GM19043 (cell line): Measurements from ENCODE around the gene LARGE1.
"Not testable (repeated sequence)": the region's sequence is repeated elsewhere in the genome, so short reads cannot be mapped to it uniquely, and the experiment has no call there.

Experiments used
- ATAC-seq: cut with Tn5 transposase; IDR thresholded peaks from one replicate; pipeline ENCODE4 v1.9.1; 2021; ENCODE audit warnings: low read depth; ENCODE audit not compliant: unreplicated experiment

Gene LARGE1

DNA sequence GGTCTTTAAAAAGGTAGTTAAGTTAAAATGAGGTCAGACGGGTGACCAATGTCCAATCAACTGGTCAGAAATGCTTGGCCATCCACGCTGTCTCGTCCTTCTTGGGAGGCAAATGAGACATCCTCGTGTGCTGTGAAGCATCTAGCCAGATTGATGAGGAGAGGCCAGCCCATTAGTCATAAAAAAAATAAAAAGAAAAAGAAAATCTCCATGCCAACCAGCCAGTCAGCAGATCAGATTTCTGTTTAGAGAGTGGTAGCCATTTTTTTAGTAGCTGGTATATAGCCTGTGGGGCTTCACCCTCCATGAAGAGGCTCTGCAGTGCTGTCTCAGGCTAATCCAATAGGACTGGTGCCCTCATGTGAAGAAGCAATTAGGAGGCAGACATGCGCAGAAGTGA lies 519.0 kb downstream of the LARGE1 start:
- ATAC-seq, result no peak

DNA sequence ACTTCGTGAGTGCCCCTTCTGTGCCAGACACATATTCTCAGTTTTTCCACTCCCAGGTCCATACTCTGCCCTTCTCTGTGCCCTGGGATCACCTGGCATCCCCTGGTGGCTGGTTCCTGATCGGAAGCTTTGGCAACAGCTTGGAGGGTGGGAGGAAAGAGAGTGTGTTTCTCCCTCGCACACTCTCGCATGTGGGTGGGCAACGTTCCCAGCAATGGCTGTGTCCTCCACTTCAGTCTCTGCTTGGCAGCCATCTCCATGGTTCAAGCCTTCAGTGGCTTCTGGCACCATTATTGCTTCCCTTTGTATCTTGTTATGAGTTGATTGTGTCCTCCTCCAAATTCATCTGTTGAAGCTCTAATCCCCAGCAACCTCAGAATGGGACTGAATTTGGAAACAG lies 519.4 kb downstream of the LARGE1 start:
- ATAC-seq, result no peak

DNA sequence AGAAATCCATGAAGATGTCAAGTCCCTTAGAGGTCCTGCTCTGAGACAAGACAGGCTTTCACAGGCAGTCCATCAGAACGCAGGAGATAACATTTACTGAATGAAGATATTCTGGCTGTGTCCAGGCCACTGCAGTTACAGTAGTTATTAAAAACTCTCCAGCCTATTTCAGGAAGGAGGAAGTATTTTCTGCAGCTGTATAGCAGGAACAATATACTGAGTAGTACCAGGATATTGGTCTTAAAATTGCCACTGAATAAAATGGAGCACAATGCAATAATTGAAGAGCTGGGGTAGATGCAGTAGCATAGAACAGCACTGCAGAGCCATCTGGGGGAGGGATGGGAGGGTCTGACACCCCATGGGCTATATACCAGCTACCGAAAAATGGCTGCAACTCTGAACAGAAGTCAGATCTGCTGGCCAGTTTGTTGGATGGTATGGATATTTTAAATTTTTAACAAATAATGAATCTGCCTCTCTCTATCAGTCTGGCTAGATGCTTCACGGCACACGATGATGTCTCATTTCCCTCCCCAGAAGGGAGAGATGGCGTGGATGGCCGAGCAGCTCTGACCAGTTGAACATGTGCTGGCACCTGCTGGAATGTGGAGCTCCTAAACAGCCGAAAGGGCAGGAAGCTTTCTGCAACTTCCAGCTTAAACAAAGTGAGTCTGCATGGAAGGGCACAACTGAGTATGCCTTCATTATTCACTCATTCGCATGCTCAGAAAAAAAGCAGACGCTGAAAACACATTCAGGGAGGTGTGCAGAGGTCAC lies 520.0 kb downstream of the LARGE1 start:
- ATAC-seq, result no peak

DNA sequence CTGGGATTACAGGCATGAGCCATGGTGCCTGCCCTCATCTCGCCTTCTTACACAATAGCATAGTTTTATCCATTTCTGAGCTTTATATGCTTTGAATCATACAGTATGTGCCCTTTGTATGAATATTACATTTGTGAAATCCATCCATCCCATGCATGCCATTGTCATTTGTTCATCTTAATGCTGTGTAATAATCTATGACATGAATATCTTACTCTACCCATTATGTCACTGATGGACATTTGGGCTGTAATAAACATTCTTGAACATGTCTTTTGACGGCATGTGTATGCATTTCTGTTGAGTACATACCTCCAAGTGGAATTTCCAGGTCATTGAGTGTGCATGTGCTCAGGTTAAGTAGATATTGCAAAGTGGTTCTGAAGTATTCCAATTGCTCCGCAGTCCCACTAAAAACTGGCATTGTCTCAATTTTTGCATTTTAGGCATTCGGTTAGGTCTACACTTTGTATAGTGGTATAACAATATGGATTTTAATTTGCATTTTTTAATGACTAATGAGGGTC lies 522.8 kb downstream of the LARGE1 start:
- ATAC-seq, result no peak

DNA sequence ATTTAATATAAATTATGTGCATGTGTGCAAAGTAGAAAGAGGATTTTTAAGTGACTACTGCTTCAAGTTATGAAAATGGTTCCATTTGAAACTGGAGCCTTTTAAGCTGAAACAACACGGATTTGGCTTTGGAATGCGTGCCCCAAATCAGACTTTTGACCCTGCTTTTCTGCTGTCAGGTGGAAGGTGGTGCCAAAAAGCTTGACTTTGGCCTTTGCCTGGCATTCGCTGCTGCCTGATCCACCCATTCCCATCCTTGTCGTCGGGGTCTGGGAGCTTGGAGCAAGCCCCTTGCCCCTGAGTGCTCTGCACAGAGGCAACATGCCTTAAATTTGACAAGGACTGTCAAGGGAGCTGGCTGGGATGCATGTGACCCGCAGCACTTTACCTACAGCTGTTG lies 526.8 kb downstream of the LARGE1 start:
- no peak for ATAC-seq

DNA sequence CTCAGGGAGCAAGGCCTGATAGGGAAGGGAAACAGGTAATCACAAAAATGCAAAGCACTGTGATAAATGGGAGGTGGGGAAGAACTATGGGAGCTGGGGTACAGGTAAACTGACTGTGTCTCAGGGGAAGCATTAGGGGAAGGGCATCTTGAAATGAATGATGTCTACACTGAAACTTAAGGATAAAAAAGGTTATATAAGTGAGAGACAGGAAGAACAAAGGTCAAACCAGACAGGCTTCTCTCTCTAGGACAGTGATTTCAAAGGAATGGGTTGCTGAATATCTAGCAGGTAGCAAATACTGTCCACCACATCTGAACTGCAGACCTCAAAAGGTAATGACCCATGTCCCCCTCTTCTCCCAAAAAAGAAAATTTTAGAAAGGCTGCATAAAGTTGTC lies 529.0 kb downstream of the LARGE1 start:
- ATAC-seq, result no peak

DNA sequence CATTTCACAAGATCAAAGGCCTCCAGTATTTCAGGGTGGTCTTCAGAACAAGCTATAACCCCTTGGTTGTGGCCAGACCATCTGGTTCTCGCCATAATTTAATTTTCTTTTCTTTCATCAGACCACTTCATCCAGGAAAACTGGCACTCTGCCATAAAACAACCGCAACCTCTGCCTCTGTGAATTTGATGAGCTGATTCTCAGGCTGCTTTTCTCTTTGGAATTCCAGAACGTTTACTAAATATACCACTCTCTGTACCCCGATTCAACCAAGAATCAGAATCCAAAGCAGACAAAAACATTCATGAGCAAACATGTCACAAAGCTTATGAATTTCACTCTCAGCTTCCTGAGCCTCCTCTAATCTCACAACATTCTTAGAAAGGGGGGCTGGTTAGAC lies 530.3 kb downstream of the LARGE1 start:
- ATAC-seq, result no peak

DNA sequence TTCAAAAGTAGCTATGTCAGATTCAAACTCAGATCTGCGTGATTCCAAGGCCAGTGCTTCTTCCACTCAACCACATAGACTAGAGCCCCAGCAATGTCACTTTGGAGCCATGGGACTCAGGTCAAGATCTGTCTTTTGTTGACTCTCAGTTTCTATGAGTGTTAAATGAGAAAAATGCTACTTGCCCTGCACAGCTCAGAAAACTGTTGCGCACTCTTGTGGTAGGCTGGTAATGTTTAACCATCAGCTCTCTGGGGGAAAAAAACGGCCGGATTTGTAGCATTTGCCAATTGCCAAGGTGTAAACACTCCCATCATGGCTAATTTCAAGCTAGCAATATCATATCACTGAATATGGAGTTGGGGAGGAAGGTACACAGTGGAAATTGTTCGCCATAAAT lies 534.0 kb downstream of the LARGE1 start:
- ATAC-seq, result no peak

DNA sequence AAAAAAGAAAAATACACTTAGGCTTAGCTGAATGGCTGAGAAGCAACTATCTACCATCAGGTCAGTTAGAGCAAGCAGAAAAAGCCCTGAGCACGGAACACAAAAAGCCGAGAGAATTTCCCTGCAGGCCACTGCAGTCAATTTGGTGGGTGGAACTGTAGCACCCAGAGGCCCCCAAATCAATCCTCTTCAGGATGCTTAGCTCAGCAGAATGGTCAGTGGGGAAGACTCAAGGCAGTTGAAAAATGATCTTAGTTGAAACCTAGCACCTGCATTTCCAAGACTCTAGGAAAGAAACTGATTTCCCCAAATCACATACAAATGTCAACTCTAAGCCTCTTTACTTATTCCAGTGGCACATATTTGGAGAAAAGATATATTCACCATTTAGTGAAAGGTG lies 534.7 kb downstream of the LARGE1 start:
- no peak for ATAC-seq

DNA sequence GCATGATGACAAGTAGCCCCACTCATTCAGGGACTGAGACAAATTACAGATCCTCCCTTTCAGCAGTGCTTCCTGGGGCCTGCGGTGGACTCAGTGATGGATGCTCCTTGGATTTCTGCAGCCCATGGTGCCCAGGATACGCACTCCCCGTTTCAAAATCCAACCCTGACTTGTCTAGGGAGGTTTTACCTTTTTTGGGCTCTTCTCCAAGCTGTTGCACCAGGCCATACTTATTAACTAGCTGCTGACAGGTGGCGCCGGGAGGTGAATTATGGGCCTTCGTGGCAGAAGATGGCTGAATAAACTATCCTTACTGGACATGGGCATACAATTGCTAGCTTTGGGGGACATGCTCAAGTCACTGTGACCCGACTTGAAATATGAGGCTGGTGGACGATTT lies 537.8 kb downstream of the LARGE1 start:
- no peak for ATAC-seq

DNA sequence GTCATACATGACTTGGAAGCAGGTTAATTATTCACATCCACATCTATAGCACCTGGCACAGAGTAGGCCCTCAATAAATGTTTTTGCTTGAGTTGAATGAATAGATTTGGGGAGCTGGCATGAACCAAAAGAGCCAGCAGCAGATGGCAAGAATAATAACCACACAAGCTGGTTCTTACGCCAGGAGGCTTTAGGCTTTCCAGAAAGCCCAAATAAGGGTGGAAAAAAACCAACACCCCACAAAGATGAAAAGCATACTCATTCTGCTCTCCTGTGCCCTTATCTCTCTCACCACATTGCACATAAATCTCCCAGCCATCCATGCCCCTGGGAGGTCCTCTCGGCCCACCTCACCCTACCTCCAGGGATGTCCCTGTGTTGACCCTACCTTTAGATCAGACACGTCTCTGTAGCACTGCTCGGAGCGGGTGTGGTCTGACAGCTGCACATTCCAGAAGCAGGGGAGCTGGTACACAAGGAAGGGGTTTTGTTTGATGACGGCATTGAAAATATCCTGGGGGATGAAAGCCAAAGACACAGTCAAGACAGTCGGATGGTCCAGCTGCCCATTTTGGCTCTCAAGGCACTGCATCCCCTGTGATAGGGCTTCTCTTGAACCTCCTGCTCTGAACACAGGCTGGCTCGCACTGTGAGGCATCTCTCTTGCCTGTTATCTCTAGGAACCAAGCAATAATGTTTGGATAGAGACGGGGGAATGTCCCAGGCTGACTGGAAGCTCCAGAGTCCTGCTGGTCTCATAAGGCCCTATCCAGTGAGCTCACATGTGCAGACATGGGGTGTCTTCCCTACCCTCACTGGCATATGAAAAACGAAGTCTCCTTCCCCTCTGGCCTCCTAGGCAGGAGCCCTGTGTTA lies 538.5 kb downstream of the LARGE1 start:
- no peak for ATAC-seq

DNA sequence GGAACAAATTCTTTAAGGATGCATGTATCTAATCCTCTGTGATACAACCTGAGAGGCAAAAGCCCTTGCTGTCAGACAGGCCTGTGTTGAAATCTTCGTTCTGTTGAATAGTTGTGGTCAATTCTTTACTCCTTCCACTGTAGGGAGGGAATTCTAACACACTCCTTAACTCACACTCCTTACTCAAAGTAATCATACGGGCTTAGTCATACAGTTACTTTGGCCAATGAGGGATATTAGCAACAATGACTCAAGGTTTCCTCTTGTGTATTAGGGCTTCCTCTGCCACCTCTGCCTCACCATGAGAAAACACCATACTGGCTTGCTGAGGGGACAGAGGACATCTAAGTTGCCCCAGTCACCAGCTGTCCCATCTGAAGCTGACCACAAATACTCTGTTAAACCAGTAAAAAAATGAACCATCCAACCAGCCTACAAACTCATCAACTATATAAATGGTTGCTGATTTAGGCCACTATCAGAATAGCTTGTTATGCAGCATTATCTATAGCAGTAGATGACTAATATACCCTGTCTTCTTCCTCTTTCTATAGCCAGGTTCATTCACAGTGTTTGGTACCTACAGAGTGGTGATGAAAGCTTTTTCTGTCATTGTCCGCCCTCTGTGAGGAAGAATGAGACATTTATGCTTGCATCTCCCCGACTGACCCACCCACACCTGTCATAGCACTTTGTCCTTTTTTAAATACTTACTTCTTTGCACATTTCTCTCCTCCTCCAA lies 539.3 kb downstream of the LARGE1 start:
- no peak for ATAC-seq

DNA sequence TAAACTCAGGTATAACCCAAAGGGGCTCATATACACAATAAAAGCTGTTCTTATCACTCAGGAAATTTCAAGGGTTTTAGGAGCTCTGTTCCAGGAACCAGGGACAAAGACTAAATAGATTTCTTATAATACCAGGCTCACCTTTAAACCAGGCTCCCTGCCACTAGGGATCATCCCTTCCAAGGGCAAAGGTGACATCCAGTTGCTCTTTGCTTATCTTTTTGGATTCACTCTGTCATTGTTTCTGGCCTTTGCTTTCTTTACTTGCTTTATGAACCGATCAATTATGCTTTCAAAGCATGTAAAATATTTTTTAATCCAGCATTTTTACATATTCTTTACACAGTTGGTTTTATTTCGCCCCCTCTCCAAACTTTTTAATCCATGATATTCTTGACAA lies 540.4 kb downstream of the LARGE1 start:
- ATAC-seq, result no peak

DNA sequence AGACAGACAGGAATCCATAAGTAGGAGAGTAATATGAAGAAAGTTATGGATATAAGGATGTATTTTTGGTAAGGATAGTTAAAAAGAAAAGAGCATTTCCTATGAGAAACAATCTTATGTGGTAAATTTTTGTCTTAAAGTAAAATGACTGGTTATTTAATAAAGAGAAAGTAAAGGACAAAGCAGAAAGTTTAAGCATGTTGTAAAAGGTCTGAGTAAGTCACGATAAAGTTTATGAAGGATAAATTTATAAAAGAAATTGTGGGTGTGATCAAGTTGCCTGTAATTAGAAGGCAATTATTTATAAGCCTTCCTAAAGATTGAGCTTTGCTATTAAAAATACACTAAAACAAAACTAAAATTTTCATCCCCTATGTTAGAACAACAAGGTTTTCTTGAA lies 547.4 kb downstream of the LARGE1 start:
- no peak for ATAC-seq

DNA sequence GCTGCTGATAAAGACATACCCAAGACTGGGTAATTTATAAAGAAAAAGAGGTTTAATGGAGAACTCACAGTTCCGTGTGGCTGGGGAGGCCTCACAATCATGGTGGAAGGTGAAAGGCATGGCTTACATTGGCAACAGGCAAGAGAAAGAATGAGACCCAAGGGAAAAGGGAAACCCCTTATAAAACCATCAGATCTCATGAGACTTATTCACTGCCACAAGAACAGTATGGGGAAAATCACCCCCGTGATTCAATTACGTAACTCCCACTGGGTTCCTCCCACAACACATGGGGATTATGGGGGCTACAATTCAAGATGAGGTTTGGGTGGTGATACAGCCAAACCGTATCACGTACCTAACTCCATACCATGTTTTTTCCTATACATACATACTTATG lies 557.0 kb downstream of the LARGE1 start:
- ATAC-seq, result not testable (repeated sequence)

DNA sequence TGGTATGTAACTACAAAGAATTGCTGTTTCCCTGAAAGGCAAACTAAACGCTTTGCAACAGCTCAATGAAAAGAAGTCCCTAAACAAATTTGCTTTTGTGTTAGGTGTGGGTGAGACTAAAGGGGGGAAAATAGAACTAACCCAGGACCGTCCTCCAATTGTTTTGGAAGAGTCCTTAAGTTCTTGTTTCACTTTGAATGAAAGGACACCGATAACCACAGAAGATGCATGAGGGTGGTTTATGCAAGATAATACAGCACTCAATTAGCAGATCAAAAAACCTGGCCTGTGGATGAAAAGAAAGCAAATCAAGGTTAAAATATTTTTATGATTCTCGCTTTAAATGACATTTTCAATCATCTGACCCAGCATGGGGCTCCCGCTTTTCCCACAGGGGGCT lies 557.6 kb downstream of the LARGE1 start:
- no peak for ATAC-seq

DNA sequence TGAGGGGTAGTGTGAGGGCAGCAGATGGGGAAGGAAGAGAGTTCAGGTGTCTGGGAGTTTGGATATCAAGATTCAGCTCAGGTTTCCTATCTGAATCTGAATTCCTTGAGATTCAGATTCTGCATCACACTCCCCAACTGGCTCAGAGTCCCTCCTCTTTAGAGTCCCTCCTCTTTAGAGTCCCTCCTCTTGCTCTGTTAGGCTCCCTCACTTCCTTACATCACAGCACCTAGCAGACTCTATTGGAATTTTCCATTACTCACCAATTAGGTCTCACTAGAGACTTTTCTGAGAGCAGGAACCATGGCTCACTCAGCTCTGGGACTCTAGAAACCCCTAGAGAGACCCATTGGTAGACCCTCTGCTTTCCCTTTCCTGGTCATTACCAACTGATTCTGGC lies 558.7 kb downstream of the LARGE1 start:
- no peak for ATAC-seq

DNA sequence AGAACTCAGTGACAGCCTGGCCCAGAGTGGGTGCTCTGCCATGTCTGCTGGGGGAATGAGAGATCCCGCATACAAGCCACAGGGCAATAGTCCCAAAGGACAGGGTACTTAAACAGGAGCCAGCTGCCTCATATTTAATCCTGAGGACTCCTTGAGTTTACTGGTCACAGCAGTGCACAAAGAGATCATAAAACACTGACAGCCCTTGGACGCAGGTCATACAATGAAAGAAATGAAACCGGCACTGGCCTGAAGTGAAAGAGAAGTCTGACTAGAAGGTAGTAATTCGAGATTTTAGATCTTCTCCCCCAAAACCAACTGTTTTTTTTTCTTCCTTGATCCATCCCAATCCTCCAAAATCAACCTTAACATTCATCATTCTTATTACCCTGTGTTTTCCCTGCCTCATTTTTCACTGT lies 562.3 kb downstream of the LARGE1 start:
- ATAC-seq, result no peak

DNA sequence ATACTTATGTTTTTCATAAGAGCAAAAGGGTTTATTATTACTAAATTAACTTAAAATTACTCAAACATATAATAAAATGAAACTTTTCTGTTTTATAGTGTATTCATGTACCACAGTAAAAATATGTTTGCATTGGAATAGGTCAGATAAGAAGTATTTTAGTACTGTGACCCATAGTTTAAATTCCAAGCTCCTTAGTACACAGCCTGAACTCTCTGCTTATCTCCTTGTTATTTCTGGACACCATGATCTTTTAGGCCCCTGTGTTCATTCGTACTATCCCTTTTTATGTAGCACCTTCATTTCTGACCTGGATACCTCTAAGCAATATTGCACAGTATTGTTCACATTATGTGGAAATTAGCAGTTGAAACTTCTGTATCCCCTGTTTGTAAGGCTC lies 565.3 kb downstream of the LARGE1 start:
- ATAC-seq, result no peak

DNA sequence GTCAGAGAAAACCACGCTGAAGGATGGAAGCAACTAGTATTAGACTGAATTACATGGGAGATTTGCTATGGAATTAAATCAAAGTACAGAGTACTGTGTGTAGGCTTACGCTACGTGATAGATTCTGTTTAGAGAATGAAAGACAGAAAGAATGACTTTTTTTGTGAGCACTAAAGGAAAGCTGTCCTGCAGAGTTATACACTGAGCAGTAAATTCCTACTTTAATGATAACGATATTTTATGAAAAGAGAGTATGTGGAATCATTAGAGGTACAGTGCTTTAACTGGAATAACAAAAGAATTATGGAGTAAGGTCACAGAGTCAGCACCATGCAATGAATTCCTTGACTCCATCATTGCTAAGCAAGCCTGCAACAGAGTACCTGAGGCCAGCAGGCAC lies 566.8 kb downstream of the LARGE1 start:
- no peak for ATAC-seq

DNA sequence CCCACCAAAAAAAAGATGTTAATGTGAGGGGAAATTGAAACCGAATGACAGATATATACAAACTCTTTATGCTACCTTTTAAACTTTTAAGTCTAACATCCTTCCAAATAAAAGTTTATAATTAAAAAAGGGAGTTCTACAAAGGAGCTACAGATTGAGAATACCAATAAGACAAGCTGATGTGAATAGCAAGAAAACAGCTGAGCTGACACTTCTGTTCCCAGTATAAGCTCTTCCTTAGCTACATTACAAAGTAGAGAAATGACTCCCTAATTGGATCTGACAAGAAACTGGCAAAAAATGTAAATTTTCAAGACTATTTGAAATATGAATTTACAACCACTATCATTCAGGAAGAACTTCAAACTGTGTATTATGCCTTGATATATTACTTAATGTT lies 567.5 kb downstream of the LARGE1 start:
- no peak for ATAC-seq
